CD8-positive, alpha-beta memory T cell (primary cell): ENCODE data around the gene CTNNA3. TPM values are rescaled to one million over a fixed set of nuclear protein-coding genes. Genes with fewer than 3 reads are reported as not detected.

ENCODE experiments used
- CTCF ChIA-PET: fragments of 350-600 bp; sonication (Branson Sonifier 250); formaldehyde crosslinking; loops from one replicate; lab custom pipeline; 2021; ENCODE audit warnings: antibody characterized with exemption; lab: Charles Lee
- POLR2A ChIA-PET: fragments of 350-600 bp; sonication (Branson Sonifier 250); formaldehyde crosslinking; loops from one replicate; lab custom pipeline; 2021; ENCODE audit warnings: antibody characterized with exemption; lab: Charles Lee
- DNase-seq, 5 donors: peaks; one replicate each; pipeline versions ENCODE4 v3.0.0 to v3.0.0-alpha.2; 2020 to 2022; ENCODE audit warnings: mixed read lengths in 1 of 5
- H3K27ac ChIP-seq: one replicate; pipeline ENCODE4 v1.7.0; 2013; ENCODE audit warnings: low read depth, mild to moderate bottlenecking, low read length, moderate library complexity
- H3K27me3 ChIP-seq: 2 replicates; pipeline ENCODE4 v1.7.0; 2013; ENCODE audit warnings: low read length, mild to moderate bottlenecking; ENCODE audit not compliant: insufficient read depth, poor library complexity, severe bottlenecking
- H3K36me3 ChIP-seq: 2 replicates; pipeline ENCODE4 v1.7.0; 2013; ENCODE audit warnings: mild to moderate bottlenecking, low read length, moderate library complexity; ENCODE audit not compliant: insufficient read depth
- H3K4me1 ChIP-seq: 2 replicates; pipeline ENCODE4 v1.7.0; 2013; ENCODE audit warnings: mild to moderate bottlenecking, low read length, moderate library complexity; ENCODE audit not compliant: insufficient read depth
- H3K4me3 ChIP-seq: 2 replicates; pipeline ENCODE4 v1.7.0; 2013; ENCODE audit warnings: mild to moderate bottlenecking, low read length
- H3K9me3 ChIP-seq: 2 replicates; pipeline ENCODE4 v1.7.0; 2013; ENCODE audit warnings: mild to moderate bottlenecking, low read length
- H3K27ac Mint-ChIP-seq, 8 donors: one replicate each; pipeline ENCODE4 v1.8.0; 2020 to 2021; ENCODE audit warnings: mixed read lengths in 8 of 8, mild to moderate bottlenecking in 6 of 8, inconsistent platforms in 3 of 8, moderate library complexity in 3 of 8
- H3K27me3 Mint-ChIP-seq, 2 donors: one replicate each; pipeline ENCODE4 v1.8.0; 2020 to 2021; ENCODE audit warnings: mixed read lengths in 2 of 2, mild to moderate bottlenecking in 1 of 2, moderate library complexity in 1 of 2
- H3K36me3 Mint-ChIP-seq, 3 donors: one replicate each; pipeline ENCODE4 v1.8.0; 2020 to 2021; ENCODE audit warnings: mixed read lengths in 3 of 3, inconsistent platforms in 1 of 3, mild to moderate bottlenecking in 1 of 3
- H3K4me1 Mint-ChIP-seq, 3 donors: one replicate each; pipeline ENCODE4 v1.8.0; 2020 to 2021; ENCODE audit warnings: mixed read lengths in 3 of 3, inconsistent platforms in 1 of 3, mild to moderate bottlenecking in 1 of 3
- H3K4me3 Mint-ChIP-seq, 7 donors: one replicate each; pipeline ENCODE4 v1.8.0; 2020 to 2021; ENCODE audit warnings: mixed read lengths in 7 of 7, mild to moderate bottlenecking in 6 of 7, moderate library complexity in 4 of 7, inconsistent platforms in 2 of 7
- H3K9me3 Mint-ChIP-seq, 5 donors: one replicate each; pipeline ENCODE4 v1.8.0; 2020 to 2022; ENCODE audit warnings: mixed read lengths in 5 of 5, mild to moderate bottlenecking in 3 of 5, moderate library complexity in 2 of 5, inconsistent platforms in 1 of 5
- polyA plus RNA-seq: library from polyadenylated mRNA; unstranded; fragments of 300-500 nt; fragmentation: Illumina TruSeq; gene quantifications from one replicate; pipeline ENCODE4 v1.2.3, GENCODE V29; 2021
- total RNA-seq, 2 experiments: library from RNA; stranded (reverse); gene quantifications; one replicate each; pipeline ENCODE4 v1.2.3, GENCODE V29; 2021

Gene CTNNA3
- total and polyA plus RNA-seq, 3 experiments from 2014 or later, result 0.92 TPM; not detected in 2

- Histone ChIP-seq H3K4me1 (no peaks in the 10 kb centered on the region), H3K9me3 (no peaks in the 10 kb centered on the region), H3K27me3 (no peaks in the 10 kb centered on the region), H3K36me3 (no peaks in the 10 kb centered on the region), H3K27ac (no peak overlapping the region), H3K4me3 (no peak overlapping the region)
- Mint-ChIP-seq H3K4me3 (no peak overlapping the region), H3K9me3 (peaks cover 0 to 9% (median 7%) of the 10 kb centered on the region in 5 donors), H3K4me1 (no peaks in the 10 kb centered on the region), H3K27ac (no peak overlapping the region), H3K27me3 (no peaks in the 10 kb centered on the region), H3K36me3 (peaks cover 0 to 4% (median 0%) of the 10 kb centered on the region in 3 donors)
- no peak for DNase-seq
- ChIA-PET CTCF (no interaction called here), POLR2A (no interaction called here)
Measured at GRCh38 chr10:67077376-67077775, 618.6 kb downstream of the CTNNA3 start.

- ChIA-PET POLR2A (no interaction called here), CTCF (no interaction called here)
- H3K4me3 Mint-ChIP-seq, result no peak overlapping the region
- Histone ChIP-seq H3K27ac (no peak overlapping the region), H3K4me1 (no peaks in the 10 kb centered on the region), H3K36me3 (no peaks in the 10 kb centered on the region), H3K4me3 (no peak overlapping the region), H3K9me3 (no peaks in the 10 kb centered on the region), H3K27me3 (no peaks in the 10 kb centered on the region)
- no peak for DNase-seq
- no peaks in the 10 kb centered on the region for H3K4me1 Mint-ChIP-seq
- H3K36me3 Mint-ChIP-seq, result peaks cover 0 to 4% (median 0%) of the 10 kb centered on the region in 3 donors
- H3K27ac Mint-ChIP-seq, result no peak overlapping the region
- no peaks in the 10 kb centered on the region for H3K27me3 Mint-ChIP-seq
- H3K9me3 Mint-ChIP-seq, result peaks cover 0 to 14% (median 9%) of the 10 kb centered on the region in 5 donors
Measured at GRCh38 chr10:67076144-67076543, 619.9 kb downstream of the CTNNA3 start.

- H3K27ac ChIP-seq, result no peak overlapping the region
- Mint-ChIP-seq H3K27me3 (no peaks in the 10 kb centered on the region), H3K4me1 (no peaks in the 10 kb centered on the region), H3K36me3 (peaks cover 0 to 4% (median 0%) of the 10 kb centered on the region in 3 donors), H3K27ac (no peak overlapping the region), H3K9me3 (peaks cover 0 to 19% (median 9%) of the 10 kb centered on the region in 5 donors), H3K4me3 (no peak overlapping the region)
- no peak for DNase-seq
- no peaks in the 10 kb centered on the region for H3K4me1 ChIP-seq
- POLR2A ChIA-PET, result no interaction called here
- H3K27me3 ChIP-seq, result no peaks in the 10 kb centered on the region
- H3K36me3 ChIP-seq, result no peaks in the 10 kb centered on the region
- H3K4me3 ChIP-seq, result no peak overlapping the region
- CTCF ChIA-PET, result no interaction called here
- H3K9me3 ChIP-seq, result no peaks in the 10 kb centered on the region
Measured at GRCh38 chr10:67075491-67075971, 620.5 kb downstream of the CTNNA3 start.

GRCh38 chr10:67072654-67073053 is 623.3 kb downstream of the CTNNA3 start:
- Histone ChIP-seq H3K27me3 (no peaks in the 10 kb centered on the region), H3K4me1 (no peaks in the 10 kb centered on the region), H3K36me3 (no peaks in the 10 kb centered on the region), H3K27ac (no peak overlapping the region), H3K9me3 (no peaks in the 10 kb centered on the region), H3K4me3 (no peak overlapping the region)
- Mint-ChIP-seq H3K9me3 (peaks cover 0 to 16% (median 6%) of the 10 kb centered on the region in 5 donors), H3K36me3 (no peaks in the 10 kb centered on the region), H3K27ac (peak overlapping the region in 1 of 8 donors; percentile 30), H3K27me3 (no peaks in the 10 kb centered on the region), H3K4me3 (no peak overlapping the region), H3K4me1 (no peaks in the 10 kb centered on the region)
- no peak for DNase-seq
- CTCF ChIA-PET, result no interaction called here
- POLR2A ChIA-PET, result no interaction called here

- H3K4me1 Mint-ChIP-seq, result no peaks in the 10 kb centered on the region
- Histone ChIP-seq H3K4me1 (no peaks in the 10 kb centered on the region), H3K4me3 (no peak overlapping the region), H3K9me3 (no peaks in the 10 kb centered on the region), H3K27ac (no peak overlapping the region), H3K36me3 (no peaks in the 10 kb centered on the region), H3K27me3 (no peaks in the 10 kb centered on the region)
- no peak overlapping the region for H3K27ac Mint-ChIP-seq
- H3K36me3 Mint-ChIP-seq, result no peaks in the 10 kb centered on the region
- peaks cover 0 to 6% (median 0%) of the 10 kb centered on the region in 5 donors for H3K9me3 Mint-ChIP-seq
- H3K4me3 Mint-ChIP-seq, result no peak overlapping the region
- CTCF ChIA-PET, result no interaction called here
- DNase-seq, result no peak
- H3K27me3 Mint-ChIP-seq, result no peaks in the 10 kb centered on the region
- POLR2A ChIA-PET, result no interaction called here
Measured at GRCh38 chr10:67050415-67050814, 645.6 kb downstream of the CTNNA3 start.

- H3K36me3 Mint-ChIP-seq, result no peaks in the 10 kb centered on the region
- H3K27me3 ChIP-seq, result no peaks in the 10 kb centered on the region
- POLR2A ChIA-PET, result no interaction called here
Measured at GRCh38 chr10:67049988-67050387, 646.0 kb downstream of the CTNNA3 start.

GRCh38 chr10:67046507-67046906 is 649.5 kb downstream of the CTNNA3 start:
- Histone ChIP-seq H3K27me3 (no peaks in the 10 kb centered on the region), H3K36me3 (no peaks in the 10 kb centered on the region), H3K9me3 (no peaks in the 10 kb centered on the region), H3K4me1 (no peaks in the 10 kb centered on the region), H3K27ac (no peak overlapping the region), H3K4me3 (no peak overlapping the region)
- peaks cover 0 to 9% (median 2%) of the 10 kb centered on the region in 5 donors for H3K9me3 Mint-ChIP-seq
- no peak overlapping the region for H3K27ac Mint-ChIP-seq
- ChIA-PET CTCF (no interaction called here), POLR2A (no interaction called here)
- DNase-seq, result no peak
- H3K27me3 Mint-ChIP-seq, result no peaks in the 10 kb centered on the region
- no peaks in the 10 kb centered on the region for H3K4me1 Mint-ChIP-seq
- no peaks in the 10 kb centered on the region for H3K36me3 Mint-ChIP-seq
- no peak overlapping the region for H3K4me3 Mint-ChIP-seq

More at GRCh38 chr10:67049988-67050387, 646.0 kb downstream of the CTNNA3 start:
- H3K4me3 Mint-ChIP-seq, result no peak overlapping the region
- no peaks in the 10 kb centered on the region for H3K9me3 ChIP-seq
- H3K4me1 ChIP-seq, result no peaks in the 10 kb centered on the region
- H3K27ac Mint-ChIP-seq, result no peak overlapping the region
- H3K27ac ChIP-seq, result no peak overlapping the region
- H3K4me1 Mint-ChIP-seq, result no peaks in the 10 kb centered on the region
- peaks cover 0 to 7% (median 0%) of the 10 kb centered on the region in 5 donors for H3K9me3 Mint-ChIP-seq
- no peak overlapping the region for H3K4me3 ChIP-seq
- no peak for DNase-seq
- H3K36me3 ChIP-seq, result no peaks in the 10 kb centered on the region
- no peaks in the 10 kb centered on the region for H3K27me3 Mint-ChIP-seq
- CTCF ChIA-PET, result no interaction called here

GRCh38 chr10:67045404-67045803 is 650.6 kb downstream of the CTNNA3 start:
- no peaks in the 10 kb centered on the region for H3K36me3 Mint-ChIP-seq
- H3K36me3 ChIP-seq, result no peaks in the 10 kb centered on the region
- H3K9me3 ChIP-seq, result no peaks in the 10 kb centered on the region
- no peak for DNase-seq
- H3K27me3 ChIP-seq, result no peaks in the 10 kb centered on the region
- H3K27ac ChIP-seq, result no peak overlapping the region
- H3K4me1 ChIP-seq, result no peaks in the 10 kb centered on the region
- CTCF ChIA-PET, result no interaction called here
- H3K9me3 Mint-ChIP-seq, result peaks cover 0 to 11% (median 2%) of the 10 kb centered on the region in 5 donors
- H3K4me3 ChIP-seq, result no peak overlapping the region
- no peak overlapping the region for H3K27ac Mint-ChIP-seq
- no peaks in the 10 kb centered on the region for H3K4me1 Mint-ChIP-seq
- no peak overlapping the region for H3K4me3 Mint-ChIP-seq
- H3K27me3 Mint-ChIP-seq, result no peaks in the 10 kb centered on the region
- POLR2A ChIA-PET, result no interaction called here
